Osteoblast (primary cell): Measurements from ENCODE around the gene E2F4. TPM values are rescaled to one million over a fixed set of nuclear protein-coding genes. Genes with fewer than 3 reads are reported as not detected.

ENCODE experiments used
- DNase-seq: peaks from one replicate; pipeline ENCODE4 v3.0.0; 2011; ENCODE audit warnings: low spot score, mixed read lengths; ENCODE audit not compliant: insufficient read length; ENCODE audit errors: missing footprints
- H2AFZ ChIP-seq: 2 replicates; pipeline ENCODE4 v1.6.0; 2011; ENCODE audit warnings: mild to moderate bottlenecking, low read length
- H3K27ac ChIP-seq: 2 replicates; pipeline ENCODE4 v1.5.1; 2011; ENCODE audit warnings: mild to moderate bottlenecking, low read depth, low read length, moderate library complexity
- H3K27me3 ChIP-seq: 2 replicates; pipeline ENCODE4 v1.6.0; 2012; ENCODE audit warnings: mild to moderate bottlenecking, control low read depth, inconsistent platforms, low read length, moderate library complexity; ENCODE audit not compliant: insufficient read depth
- H3K36me3 ChIP-seq: 2 replicates; pipeline ENCODE4 v1.5.1; 2011; ENCODE audit warnings: mild to moderate bottlenecking, low read length, control low read depth, moderate library complexity; ENCODE audit not compliant: insufficient read depth
- H3K4me1 ChIP-seq: 2 replicates; pipeline ENCODE4 v1.5.1; 2011; ENCODE audit warnings: mild to moderate bottlenecking, low read length, control low read depth, moderate library complexity; ENCODE audit not compliant: insufficient read depth
- H3K4me2 ChIP-seq: 2 replicates; pipeline ENCODE4 v1.6.0; 2011; ENCODE audit warnings: mild to moderate bottlenecking, low read length; ENCODE audit not compliant: insufficient read depth
- H3K4me3 ChIP-seq: fragments of 200-600 bp; sonication (generic); 3 replicates; pipeline ENCODE4 v1.5.1; 2012; ENCODE audit warnings: mild to moderate bottlenecking, low read length, inconsistent platforms; ENCODE audit not compliant: insufficient read depth
- H3K79me2 ChIP-seq: 2 replicates; pipeline ENCODE4 v1.6.0; 2012; ENCODE audit warnings: mild to moderate bottlenecking, low read length, control low read depth, inconsistent platforms; ENCODE audit not compliant: insufficient read depth
- H3K9me3 ChIP-seq: 2 replicates; pipeline ENCODE4 v1.5.1; 2011; ENCODE audit warnings: low read depth, low read length, control low read depth
- H4K20me1 ChIP-seq: 2 replicates; pipeline ENCODE4 v1.6.0; 2012; ENCODE audit warnings: mild to moderate bottlenecking, low read length, control low read depth; ENCODE audit not compliant: insufficient read depth
- CTCF ChIP-seq: IDR thresholded peaks from 2 replicates; pipeline ENCODE4 v1.5.1; 2011; ENCODE audit warnings: mild to moderate bottlenecking, low read depth, low read length, moderate library complexity; ENCODE audit errors: extremely low read depth
- total RNA-seq: library from RNA; depleted of rRNA; stranded (reverse); fragments of >200 nt; gene quantifications from 2 replicates; pipeline ENCODE4 v1.2.3, GENCODE V29; 2012

The E2F4 gene
- total RNA-seq, 1 donor, result 56.5 TPM

- Histone ChIP-seq H3K36me3 (peaks cover 65% of the 10 kb centered on the region), H3K4me3 (no peak overlapping the region), H3K4me2 (no peak overlapping the region), H3K79me2 (peaks cover 48% of the 10 kb centered on the region), H4K20me1 (peaks cover 10% of the 10 kb centered on the region), H3K27ac (peak overlapping the region; percentile 41), H2AFZ (no peak overlapping the region), H3K27me3 (no peaks in the 10 kb centered on the region), H3K4me1 (peaks cover 32% of the 10 kb centered on the region), H3K9me3 (no peaks in the 10 kb centered on the region)
- peak; percentile 68 for DNase-seq
- no peak for TF ChIP-seq CTCF
Observed at GRCh38 chr16:67237396-67238277, 45.7 kb downstream of the E2F4 start.

- Histone ChIP-seq H4K20me1 (peaks cover 10% of the 10 kb centered on the region), H3K4me1 (peaks cover 36% of the 10 kb centered on the region), H3K79me2 (peaks cover 52% of the 10 kb centered on the region), H3K4me3 (no peak overlapping the region), H3K27me3 (no peaks in the 10 kb centered on the region), H3K36me3 (peaks cover 63% of the 10 kb centered on the region), H2AFZ (no peak overlapping the region), H3K27ac (no peak overlapping the region), H3K9me3 (no peaks in the 10 kb centered on the region), H3K4me2 (no peak overlapping the region)
- TF ChIP-seq CTCF, result no peak
- no peak for DNase-seq
Observed at GRCh38 chr16:67238278-67238575, 46.3 kb downstream of the E2F4 start.

- Histone ChIP-seq H3K27ac (no peak overlapping the region), H2AFZ (no peak overlapping the region), H3K27me3 (no peaks in the 10 kb centered on the region), H3K4me1 (peaks cover 43% of the 10 kb centered on the region), H3K79me2 (peaks cover 59% of the 10 kb centered on the region), H3K4me3 (no peak overlapping the region), H3K36me3 (peaks cover 58% of the 10 kb centered on the region), H4K20me1 (peaks cover 10% of the 10 kb centered on the region), H3K9me3 (no peaks in the 10 kb centered on the region), H3K4me2 (no peak overlapping the region)
- peak; percentile 21 for DNase-seq
- TF ChIP-seq CTCF, result no peak
Observed at GRCh38 chr16:67238806-67239470, 47.0 kb downstream of the E2F4 start.

GRCh38 chr16:67240506-67240905 is 48.6 kb downstream of the E2F4 start:
- H3K79me2 ChIP-seq, result peaks cover 68% of the 10 kb centered on the region
- no peak for TF ChIP-seq CTCF
- no peaks in the 10 kb centered on the region for H3K27me3 ChIP-seq
- peaks cover 58% of the 10 kb centered on the region for H3K4me1 ChIP-seq
- peaks cover 42% of the 10 kb centered on the region for H3K36me3 ChIP-seq
- no peak overlapping the region for H3K4me3 ChIP-seq
- DNase-seq, result peak; percentile 90
- no peaks in the 10 kb centered on the region for H3K9me3 ChIP-seq
- H4K20me1 ChIP-seq, result peaks cover 8% of the 10 kb centered on the region
- H3K4me2 ChIP-seq, result peak overlapping the region; percentile 39
- H3K27ac ChIP-seq, result peak overlapping the region; percentile 73
- H2AFZ ChIP-seq, result no peak overlapping the region
